ENCODE measurements around the gene ABLIM1. TPM values are rescaled to one million over a fixed set of nuclear protein-coding genes. Genes with fewer than 3 reads are reported as not detected.

The ABLIM1 gene
- total RNA-seq, 1 donor from 2014 or later: 159 TPM

Other genes starting within 250 kb of the ABLIM1 start
- 34.9 and 44.5 TPM in 2 replicates for gene FHIP2A, start 163.5 kb upstream of the ABLIM1 start, total RNA-seq